SK-N-SH (cell line): ENCODE results near the gene MARCHF3. TPM values are rescaled to one million over a fixed set of nuclear protein-coding genes. Genes with fewer than 3 reads are reported as not detected.

Experiments
- CTCF ChIA-PET: fragments of 300-600, 350-600 bp; formaldehyde crosslinking; extraction: SDS; loops from one replicate; lab custom pipeline; 2021; lab: Yijun Ruan, JAX
- POLR2A ChIA-PET: fragments of 350-600 bp; sonication (Branson Sonifier 250); formaldehyde crosslinking; extraction: SDS; loops from one replicate; lab custom pipeline; 2020; ENCODE audit warnings: antibody characterized with exemption, inconsistent platforms; lab: Yijun Ruan, JAX
- DNase-seq: peaks from one replicate; pipeline ENCODE4 v3.0.0; 2012
- H2AFZ ChIP-seq: fragments of 200-600 bp; sonication (generic); 2 replicates; pipeline ENCODE4 v1.8.1; 2016; ENCODE audit warnings: antibody characterized with exemption, mild to moderate bottlenecking, low read depth
- H3F3A ChIP-seq: fragments of 200-600 bp; sonication (generic); replicated peaks from 2 replicates; pipeline ENCODE3; 2016; ENCODE audit warnings: antibody characterized with exemption, mild to moderate bottlenecking; ENCODE audit not compliant: insufficient read depth
- H3K27ac ChIP-seq, 2 experiments: fragments of 200-500 bp in 1 of 2; fragments of 200-600 bp in 1 of 2; sonication (Bioruptor generic) in 1 of 2; sonication (generic), shearing (Covaris generic) in 1 of 2; 2 replicates each; pipeline versions ENCODE4 v1.5.1 to v1.6.1; 2014 to 2016; ENCODE audit warnings: low read depth in 2 of 2, inconsistent platforms in 1 of 2, low read length in 1 of 2, mild to moderate bottlenecking in 1 of 2, mixed read lengths in 1 of 2
- H3K27me3 ChIP-seq: fragments of 200-600 bp; sonication (generic), shearing (Covaris generic); 2 replicates; pipeline ENCODE4 v1.6.1; 2016; ENCODE audit warnings: mixed run types; ENCODE audit not compliant: insufficient read depth
- H3K36me3 ChIP-seq, 2 experiments: fragments of 200-500 bp in 1 of 2; fragments of 200-600 bp in 1 of 2; sonication (Bioruptor generic) in 1 of 2; sonication (generic) in 1 of 2; replicated peaks in 1 of 2; 2 replicates each; pipeline versions ENCODE3 to v1.5.1; 2014 to 2016; ENCODE audit warnings: low read length in 1 of 2, mild to moderate bottlenecking in 1 of 2; ENCODE audit not compliant: insufficient read depth in 2 of 2, control insufficient read depth in 1 of 2
- H3K4me1 ChIP-seq, 2 experiments: fragments of 200-500 bp in 1 of 2; fragments of 200-600 bp in 1 of 2; sonication (Bioruptor generic) in 1 of 2; sonication (generic), shearing (Covaris generic) in 1 of 2; 2 replicates each; pipeline versions ENCODE4 v1.5.1 to v1.6.1; 2014 to 2016; ENCODE audit warnings: low read depth in 1 of 2, low read length in 1 of 2, mixed run types in 1 of 2; ENCODE audit not compliant: insufficient read depth in 2 of 2, control insufficient read depth in 1 of 2
- H3K4me2 ChIP-seq: fragments of 200-600 bp; sonication (generic), shearing (Covaris generic); 2 replicates; pipeline ENCODE4 v1.6.1; 2017; ENCODE audit warnings: mixed run types
- H3K4me3 ChIP-seq, 2 experiments: fragments of 200-500 bp in 1 of 2; fragments of 200-600 bp in 1 of 2; sonication (Bioruptor generic) in 1 of 2; sonication (generic), shearing (Covaris generic) in 1 of 2; 2 replicates each; pipeline versions ENCODE4 v1.5.1 to v1.8.1; 2014 to 2016; ENCODE audit warnings: low read depth in 2 of 2, inconsistent platforms in 1 of 2, low read length in 1 of 2, mild to moderate bottlenecking in 1 of 2, mixed read lengths in 1 of 2, moderate library complexity in 1 of 2
- H3K79me2 ChIP-seq: fragments of 200-600 bp; sonication (generic); 2 replicates; pipeline ENCODE4 v1.8.1; 2017; ENCODE audit warnings: mild to moderate bottlenecking; ENCODE audit not compliant: insufficient read depth
- H3K9ac ChIP-seq: fragments of 200-600 bp; sonication (generic); 2 replicates; pipeline ENCODE4 v1.6.1; 2017; ENCODE audit warnings: mixed run types
- H3K9me2 ChIP-seq: fragments of 200-600 bp; sonication (generic); 2 replicates; pipeline ENCODE4 v1.6.1; 2017; ENCODE audit warnings: mixed run types
- H3K9me3 ChIP-seq: fragments of 200-600 bp; sonication (generic); 2 replicates; pipeline ENCODE4 v1.6.1; 2017; ENCODE audit warnings: mixed run types, mild to moderate bottlenecking, moderate library complexity
- H4K20me1 ChIP-seq: fragments of 200-600 bp; sonication (generic); 2 replicates; pipeline ENCODE4 v1.6.1; 2017; ENCODE audit warnings: mild to moderate bottlenecking, mixed run types; ENCODE audit not compliant: insufficient read depth
- CTCF ChIP-seq: fragments of 200-600 bp; sonication (generic); IDR thresholded peaks from 2 replicates; pipeline ENCODE4 v1.6.1; 2017; ENCODE audit warnings: antibody characterized with exemption, mild to moderate bottlenecking, moderate library complexity
- ELF1 ChIP-seq: IDR thresholded peaks from 2 replicates; pipeline ENCODE4 v1.4.0; 2012
- FOSL2 ChIP-seq: IDR thresholded peaks from 2 replicates; pipeline ENCODE4 v1.4.0; 2012; ENCODE audit warnings: low read depth, mild to moderate bottlenecking, moderate library complexity, borderline replicate concordance
- FOXJ3 ChIP-seq: sonication (generic); formaldehyde crosslinking; IDR thresholded peaks from 2 replicates; pipeline ENCODE4 v1.5.1; 2020; ENCODE audit warnings: mild to moderate bottlenecking, missing genetic modification reagents
- FOXM1 ChIP-seq: IDR thresholded peaks from 2 replicates; pipeline ENCODE4 v1.4.0; 2012; ENCODE audit warnings: low read depth, mild to moderate bottlenecking
- GABPA ChIP-seq: IDR thresholded peaks from 2 replicates; pipeline ENCODE4 v1.4.0; 2012; ENCODE audit warnings: low read depth, mild to moderate bottlenecking
- MEF2A ChIP-seq: IDR thresholded peaks from 2 replicates; pipeline ENCODE4 v1.4.0; 2012; ENCODE audit warnings: low read depth, borderline replicate concordance
- NFIC ChIP-seq: IDR thresholded peaks from 2 replicates; pipeline ENCODE4 v1.4.0; 2012; ENCODE audit warnings: borderline replicate concordance
- NRF1 ChIP-seq: IDR thresholded peaks from 2 replicates; pipeline ENCODE4 v1.6.1; 2012; ENCODE audit warnings: low read depth, mild to moderate bottlenecking, low read length
- RAD21 ChIP-seq: IDR thresholded peaks from 2 replicates; pipeline ENCODE4 v1.6.1; 2012; ENCODE audit warnings: mild to moderate bottlenecking, low read length
- RFX5 ChIP-seq: IDR thresholded peaks from 2 replicates; pipeline ENCODE4 v1.6.1; 2012; ENCODE audit warnings: mild to moderate bottlenecking, improper control_type of control experiment, low read length
- RXRA ChIP-seq: IDR thresholded peaks from 2 replicates; pipeline ENCODE4 v1.4.0; 2012; ENCODE audit warnings: low read depth, mild to moderate bottlenecking, borderline replicate concordance
- TAF1 ChIP-seq: IDR thresholded peaks from 2 replicates; pipeline ENCODE4 v1.6.1; 2012; ENCODE audit warnings: low read depth, mild to moderate bottlenecking, low read length, moderate library complexity, borderline replicate concordance
- TCF12 ChIP-seq: IDR thresholded peaks from 2 replicates; pipeline ENCODE4 v1.4.0; 2012
- TEAD4 ChIP-seq: IDR thresholded peaks from 2 replicates; pipeline ENCODE4 v1.4.0; 2012; ENCODE audit warnings: mild to moderate bottlenecking, borderline replicate concordance; ENCODE audit not compliant: insufficient read depth
- WGBS: methylation state at CpG from one replicate; pipeline ENCODE4 v1.1.6; 2017; ENCODE audit warnings: low lambda C conversion rate; 5-methylcytosine and 5-hydroxymethylcytosine counted together
- polyA plus RNA-seq, 3 experiments: library from polyadenylated mRNA; depleted of rRNA; stranded (reverse); fragments of >200 nt; gene quantifications; 2 replicates each; pipeline ENCODE4 v1.2.3, GENCODE V29; 2012
- TF ChIP-seq, protein P1 (sequence below): fragments of 150-350 bp; IDR thresholded peaks from 2 replicates; pipeline ENCODE4 v1.6.1; 2016; ENCODE audit warnings: mild to moderate bottlenecking, low read depth, low read length
- TF ChIP-seq, protein P2 (sequence below): IDR thresholded peaks from 2 replicates; pipeline ENCODE4 v1.4.0; 2012; ENCODE audit warnings: low read depth, borderline replicate concordance
- TF ChIP-seq, protein P3 (sequence below): IDR thresholded peaks from 2 replicates; pipeline ENCODE4 v1.6.1; 2012; ENCODE audit warnings: mild to moderate bottlenecking, low read depth, low read length, moderate library complexity
- TF ChIP-seq, protein P4 (sequence below): IDR thresholded peaks from 2 replicates; pipeline ENCODE4 v1.4.0; 2012; ENCODE audit warnings: low read depth, borderline replicate concordance

The MARCHF3 gene
- polyA plus RNA-seq, 1 of the 3 experiments (the other 2 are of a cell fraction), result 21.5 TPM

DNA sequence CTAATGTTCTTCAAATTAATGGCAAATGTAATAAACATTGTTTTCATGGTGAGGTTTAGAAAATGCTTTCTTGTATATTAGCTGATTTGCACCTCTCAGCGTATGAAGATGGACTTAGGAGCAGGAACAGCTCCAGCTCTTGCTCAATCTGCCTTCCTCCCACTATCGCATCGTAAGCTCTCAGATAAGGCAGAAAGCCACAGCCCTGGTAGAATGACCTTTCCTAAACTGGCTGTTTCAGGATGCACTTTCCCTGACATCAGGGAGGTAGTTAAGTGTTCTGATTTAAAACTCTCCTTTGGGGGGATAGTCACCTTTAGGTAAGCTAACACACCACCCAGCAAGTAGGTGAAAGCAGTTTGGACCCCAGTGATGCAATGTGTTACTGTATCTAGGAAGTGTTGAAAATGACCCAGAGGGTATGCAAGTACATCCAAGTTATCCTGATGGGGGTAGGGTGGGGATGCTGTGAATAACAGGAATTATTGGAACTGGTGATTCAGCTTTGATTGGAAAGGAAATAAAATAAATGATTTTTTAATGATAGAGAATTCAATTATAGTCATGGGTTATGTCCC lies 181.2 kb downstream of the MARCHF3 start (continued):
- TF ChIP-seq, protein P1, sequence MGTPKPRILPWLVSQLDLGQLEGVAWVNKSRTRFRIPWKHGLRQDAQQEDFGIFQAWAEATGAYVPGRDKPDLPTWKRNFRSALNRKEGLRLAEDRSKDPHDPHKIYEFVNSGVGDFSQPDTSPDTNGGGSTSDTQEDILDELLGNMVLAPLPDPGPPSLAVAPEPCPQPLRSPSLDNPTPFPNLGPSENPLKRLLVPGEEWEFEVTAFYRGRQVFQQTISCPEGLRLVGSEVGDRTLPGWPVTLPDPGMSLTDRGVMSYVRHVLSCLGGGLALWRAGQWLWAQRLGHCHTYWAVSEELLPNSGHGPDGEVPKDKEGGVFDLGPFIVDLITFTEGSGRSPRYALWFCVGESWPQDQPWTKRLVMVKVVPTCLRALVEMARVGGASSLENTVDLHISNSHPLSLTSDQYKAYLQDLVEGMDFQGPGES, result no peak
- TF ChIP-seq TAF1, result no peak
- TF ChIP-seq RFX5, result no peak
- TF ChIP-seq RXRA, result no peak
- TF ChIP-seq, protein P2, sequence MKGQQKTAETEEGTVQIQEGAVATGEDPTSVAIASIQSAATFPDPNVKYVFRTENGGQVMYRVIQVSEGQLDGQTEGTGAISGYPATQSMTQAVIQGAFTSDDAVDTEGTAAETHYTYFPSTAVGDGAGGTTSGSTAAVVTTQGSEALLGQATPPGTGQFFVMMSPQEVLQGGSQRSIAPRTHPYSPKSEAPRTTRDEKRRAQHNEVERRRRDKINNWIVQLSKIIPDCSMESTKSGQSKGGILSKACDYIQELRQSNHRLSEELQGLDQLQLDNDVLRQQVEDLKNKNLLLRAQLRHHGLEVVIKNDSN, result no peak
- TF ChIP-seq, all 33 proteins: peak for 0

DNA sequence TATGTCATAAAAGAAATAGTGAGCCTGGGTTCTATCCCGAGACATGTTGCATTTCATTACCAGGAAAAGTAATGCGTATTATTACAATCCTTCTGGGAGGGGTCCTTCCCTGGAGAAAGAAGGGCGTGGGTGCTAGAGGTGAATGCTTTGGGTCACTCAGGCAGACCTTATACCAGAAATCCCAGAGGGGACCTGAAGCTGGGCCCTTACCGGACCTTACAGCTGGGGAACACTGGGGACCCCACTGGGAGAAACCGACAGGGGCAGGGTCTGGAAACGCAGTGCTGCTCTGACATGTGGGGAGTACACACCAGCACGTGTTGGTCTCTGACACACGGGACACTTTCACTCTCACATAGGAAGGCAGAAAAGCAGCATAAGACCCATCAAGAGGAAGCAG lies 182.1 kb downstream of the MARCHF3 start:
- 98% methylated on average over 7 of the region's 8 CpGs for WGBS
- no peaks in the 10 kb centered on the region for H3K9me2 ChIP-seq
- no peak overlapping the region for H2AFZ ChIP-seq
- H3K79me2 ChIP-seq, result no peaks in the 10 kb centered on the region
- no peak for TF ChIP-seq NFIC
- no peak for TF ChIP-seq FOXM1
- no peak for TF ChIP-seq TAF1
- TF ChIP-seq TCF12, result no peak
- TF ChIP-seq MEF2A, result no peak
- TF ChIP-seq, protein P2, result no peak
- TF ChIP-seq FOSL2, result no peak
- TF ChIP-seq, protein P3, sequence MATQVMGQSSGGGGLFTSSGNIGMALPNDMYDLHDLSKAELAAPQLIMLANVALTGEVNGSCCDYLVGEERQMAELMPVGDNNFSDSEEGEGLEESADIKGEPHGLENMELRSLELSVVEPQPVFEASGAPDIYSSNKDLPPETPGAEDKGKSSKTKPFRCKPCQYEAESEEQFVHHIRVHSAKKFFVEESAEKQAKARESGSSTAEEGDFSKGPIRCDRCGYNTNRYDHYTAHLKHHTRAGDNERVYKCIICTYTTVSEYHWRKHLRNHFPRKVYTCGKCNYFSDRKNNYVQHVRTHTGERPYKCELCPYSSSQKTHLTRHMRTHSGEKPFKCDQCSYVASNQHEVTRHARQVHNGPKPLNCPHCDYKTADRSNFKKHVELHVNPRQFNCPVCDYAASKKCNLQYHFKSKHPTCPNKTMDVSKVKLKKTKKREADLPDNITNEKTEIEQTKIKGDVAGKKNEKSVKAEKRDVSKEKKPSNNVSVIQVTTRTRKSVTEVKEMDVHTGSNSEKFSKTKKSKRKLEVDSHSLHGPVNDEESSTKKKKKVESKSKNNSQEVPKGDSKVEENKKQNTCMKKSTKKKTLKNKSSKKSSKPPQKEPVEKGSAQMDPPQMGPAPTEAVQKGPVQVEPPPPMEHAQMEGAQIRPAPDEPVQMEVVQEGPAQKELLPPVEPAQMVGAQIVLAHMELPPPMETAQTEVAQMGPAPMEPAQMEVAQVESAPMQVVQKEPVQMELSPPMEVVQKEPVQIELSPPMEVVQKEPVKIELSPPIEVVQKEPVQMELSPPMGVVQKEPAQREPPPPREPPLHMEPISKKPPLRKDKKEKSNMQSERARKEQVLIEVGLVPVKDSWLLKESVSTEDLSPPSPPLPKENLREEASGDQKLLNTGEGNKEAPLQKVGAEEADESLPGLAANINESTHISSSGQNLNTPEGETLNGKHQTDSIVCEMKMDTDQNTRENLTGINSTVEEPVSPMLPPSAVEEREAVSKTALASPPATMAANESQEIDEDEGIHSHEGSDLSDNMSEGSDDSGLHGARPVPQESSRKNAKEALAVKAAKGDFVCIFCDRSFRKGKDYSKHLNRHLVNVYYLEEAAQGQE, result no peak
- no peak for TF ChIP-seq CTCF
- TF ChIP-seq TEAD4, result no peak
- TF ChIP-seq RXRA, result no peak
- TF ChIP-seq GABPA, result no peak
- TF ChIP-seq RAD21, result no peak
- no peak for TF ChIP-seq FOXJ3 (CRISPR knock-in tag)
- TF ChIP-seq, protein P4, sequence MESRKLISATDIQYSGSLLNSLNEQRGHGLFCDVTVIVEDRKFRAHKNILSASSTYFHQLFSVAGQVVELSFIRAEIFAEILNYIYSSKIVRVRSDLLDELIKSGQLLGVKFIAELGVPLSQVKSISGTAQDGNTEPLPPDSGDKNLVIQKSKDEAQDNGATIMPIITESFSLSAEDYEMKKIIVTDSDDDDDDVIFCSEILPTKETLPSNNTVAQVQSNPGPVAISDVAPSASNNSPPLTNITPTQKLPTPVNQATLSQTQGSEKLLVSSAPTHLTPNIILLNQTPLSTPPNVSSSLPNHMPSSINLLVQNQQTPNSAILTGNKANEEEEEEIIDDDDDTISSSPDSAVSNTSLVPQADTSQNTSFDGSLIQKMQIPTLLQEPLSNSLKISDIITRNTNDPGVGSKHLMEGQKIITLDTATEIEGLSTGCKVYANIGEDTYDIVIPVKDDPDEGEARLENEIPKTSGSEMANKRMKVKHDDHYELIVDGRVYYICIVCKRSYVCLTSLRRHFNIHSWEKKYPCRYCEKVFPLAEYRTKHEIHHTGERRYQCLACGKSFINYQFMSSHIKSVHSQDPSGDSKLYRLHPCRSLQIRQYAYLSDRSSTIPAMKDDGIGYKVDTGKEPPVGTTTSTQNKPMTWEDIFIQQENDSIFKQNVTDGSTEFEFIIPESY, result no peak
- no peak for TF ChIP-seq NRF1
- no peak for TF ChIP-seq ELF1
- TF ChIP-seq, all 33 proteins: peak for 0
- Histone ChIP-seq H3K36me3 (no peaks in the 10 kb centered on the region), H3K9me3 (no peaks in the 10 kb centered on the region), H3K4me1 (peaks cover 0 to 22% of the 10 kb centered on the region in 2 experiments; a peak in 3 of 4 replicates), H3F3A (no peaks in the 10 kb centered on the region), H3K9ac (no peak overlapping the region), H3K27ac (no peak overlapping the region; a peak in 1 of 4 replicates), H3K4me3 (no peak overlapping the region), H3K4me2 (no peak overlapping the region), H4K20me1 (no peaks in the 10 kb centered on the region), H3K27me3 (no peaks in the 10 kb centered on the region)
- no peak for DNase-seq
- ChIA-PET CTCF (interaction anchor here (1.1 to 1.7 kb wide), 3 partner anchors 17 to 386 kb away, joined by 3 to 5 read pairs (median 5); no protein-coding TSS in a partner anchor), POLR2A (no interaction called here)
